HepG2 (cell line): ENCODE results near the gene LYPD4. TPM values are rescaled to one million over a fixed set of nuclear protein-coding genes. Genes with fewer than 3 reads are reported as not detected.

Experiments
- CBX1 ChIP-seq: IDR thresholded peaks from one replicate; pipeline ENCODE4 v1.6.1; 2016; ENCODE audit warnings: antibody characterized with exemption, low read depth
- GABPA ChIP-seq, 2 experiments: IDR thresholded peaks; 2 replicates each; pipeline ENCODE4 v1.6.1; 2011 to 2016; ENCODE audit warnings: low read depth in 2 of 2, low read length in 1 of 2, missing biosample characterization in 1 of 2, missing genetic modification characterization in 1 of 2
- GPBP1L1 ChIP-seq: sonication (generic); formaldehyde crosslinking; IDR thresholded peaks from 2 replicates; pipeline ENCODE4 v1.5.0; 2020; ENCODE audit warnings: mild to moderate bottlenecking, missing genetic modification reagents
- HDAC1 ChIP-seq: sonication (generic); formaldehyde crosslinking; IDR thresholded peaks from 2 replicates; pipeline ENCODE4 v1.5.1; 2020; ENCODE audit warnings: mild to moderate bottlenecking, missing genetic modification reagents
- HNF1B ChIP-seq: sonication (generic); formaldehyde crosslinking; IDR thresholded peaks from 2 replicates; pipeline ENCODE4 v1.5.1; 2020; ENCODE audit warnings: mild to moderate bottlenecking, moderate library complexity, missing genetic modification reagents
- KDM2A ChIP-seq: sonication (generic); formaldehyde crosslinking; IDR thresholded peaks from 2 replicates; pipeline ENCODE4 v1.4.0; 2020; ENCODE audit warnings: low read depth, missing genetic modification reagents, borderline replicate concordance
- LCORL ChIP-seq, 2 experiments: fragments of 450-650 bp in 1 of 2; sonication (generic) in 1 of 2; formaldehyde crosslinking in 1 of 2; IDR thresholded peaks; 2 replicates each; pipeline versions ENCODE4 v1.5.0 to v1.6.1; 2017 to 2020; ENCODE audit warnings: antibody characterized with exemption in 1 of 2, missing genetic modification reagents in 1 of 2
- MAZ ChIP-seq, 2 experiments: sonication (generic) in 1 of 2; formaldehyde crosslinking in 1 of 2; IDR thresholded peaks; 2 replicates each; pipeline versions ENCODE4 v1.5.0 to v1.6.1; 2012 to 2020; ENCODE audit warnings: low read depth in 2 of 2, mild to moderate bottlenecking in 2 of 2, borderline replicate concordance in 1 of 2, improper control_type of control experiment in 1 of 2, low read length in 1 of 2, missing genetic modification reagents in 1 of 2, moderate library complexity in 1 of 2
- MED8 ChIP-seq: sonication (generic); formaldehyde crosslinking; IDR thresholded peaks from 2 replicates; pipeline ENCODE4 v1.8.1; 2023; ENCODE audit warnings: mild to moderate bottlenecking, missing genetic modification reagents; ENCODE audit not compliant: insufficient replicate concordance
- NFRKB ChIP-seq: fragments of 450-650 bp; IDR thresholded peaks from 2 replicates; pipeline ENCODE4 v1.6.1; 2017
- SAFB2 ChIP-seq: sonication (generic); formaldehyde crosslinking; IDR thresholded peaks from 2 replicates; pipeline ENCODE4 v1.5.1; 2020; ENCODE audit warnings: missing genetic modification reagents, low read depth, mild to moderate bottlenecking, borderline replicate concordance
- U2AF1 ChIP-seq: fragments of 200-400 bp; formaldehyde crosslinking; optimal IDR thresholded peaks from 2 replicates; pipeline ENCODE3; 2017; ENCODE audit warnings: mild to moderate bottlenecking, low read depth, low read length
- ZNF234 ChIP-seq: sonication (generic); formaldehyde crosslinking; conservative IDR thresholded peaks from 2 replicates; pipeline ENCODE4 v1.5.1; 2020; ENCODE audit warnings: mild to moderate bottlenecking, missing genetic modification reagents
- ZNF326 ChIP-seq: sonication (generic); formaldehyde crosslinking; IDR thresholded peaks from 2 replicates; pipeline ENCODE4 v1.4.0; 2020; ENCODE audit warnings: missing genetic modification reagents, borderline replicate concordance
- ZNF83 ChIP-seq: sonication (generic); formaldehyde crosslinking; IDR thresholded peaks from 2 replicates; pipeline ENCODE4 v1.4.0; 2020; ENCODE audit warnings: missing genetic modification reagents, mild to moderate bottlenecking, borderline replicate concordance
- polyA plus RNA-seq, 8 experiments: library from polyadenylated mRNA; depleted of rRNA in 3 of 8; stranded (reverse) in 7 of 8; unstranded in 1 of 8; fragments of >200 nt; fragmentation: Illumina TruSeq in 4 of 8; extraction: Trizol in 4 of 8; gene quantifications; 2 replicates each; pipeline versions ENCODE4 v1.2.1 to v1.2.3, GENCODE V29; 2011 to 2016; ENCODE audit warnings: low read depth in 4 of 8, missing spikeins in 1 of 8, mixed read lengths in 1 of 8; ENCODE audit not compliant: insufficient read depth in 1 of 8
- total RNA-seq, 5 experiments: library from RNA; depleted of rRNA; stranded (reverse); fragments of >200 nt; fragmentation: Illumina TruSeq; extraction: Trizol; gene quantifications; 2 replicates each; pipeline ENCODE4 v1.2.3, GENCODE V29; 2016; ENCODE audit warnings: low read depth in 1 of 5
- TF ChIP-seq, protein P1 (sequence below): sonication (generic); formaldehyde crosslinking; IDR thresholded peaks from 2 replicates; pipeline ENCODE4 v1.5.1; 2020; ENCODE audit warnings: mild to moderate bottlenecking, missing genetic modification reagents
- TF ChIP-seq, protein P2 (sequence below): sonication (generic); formaldehyde crosslinking; IDR thresholded peaks from 2 replicates; pipeline ENCODE4 v1.4.0; 2020; ENCODE audit warnings: missing genetic modification reagents, borderline replicate concordance
- TF ChIP-seq, protein P3 (sequence below): IDR thresholded peaks from 2 replicates; pipeline ENCODE4 v1.6.1; 2012; ENCODE audit warnings: inconsistent platforms

Gene LYPD4
- total and polyA plus RNA-seq, 2 of the 13 experiments (the other 11 are each of a cell fraction or from before 2014, with no cell fraction given) = not detected

DNA sequence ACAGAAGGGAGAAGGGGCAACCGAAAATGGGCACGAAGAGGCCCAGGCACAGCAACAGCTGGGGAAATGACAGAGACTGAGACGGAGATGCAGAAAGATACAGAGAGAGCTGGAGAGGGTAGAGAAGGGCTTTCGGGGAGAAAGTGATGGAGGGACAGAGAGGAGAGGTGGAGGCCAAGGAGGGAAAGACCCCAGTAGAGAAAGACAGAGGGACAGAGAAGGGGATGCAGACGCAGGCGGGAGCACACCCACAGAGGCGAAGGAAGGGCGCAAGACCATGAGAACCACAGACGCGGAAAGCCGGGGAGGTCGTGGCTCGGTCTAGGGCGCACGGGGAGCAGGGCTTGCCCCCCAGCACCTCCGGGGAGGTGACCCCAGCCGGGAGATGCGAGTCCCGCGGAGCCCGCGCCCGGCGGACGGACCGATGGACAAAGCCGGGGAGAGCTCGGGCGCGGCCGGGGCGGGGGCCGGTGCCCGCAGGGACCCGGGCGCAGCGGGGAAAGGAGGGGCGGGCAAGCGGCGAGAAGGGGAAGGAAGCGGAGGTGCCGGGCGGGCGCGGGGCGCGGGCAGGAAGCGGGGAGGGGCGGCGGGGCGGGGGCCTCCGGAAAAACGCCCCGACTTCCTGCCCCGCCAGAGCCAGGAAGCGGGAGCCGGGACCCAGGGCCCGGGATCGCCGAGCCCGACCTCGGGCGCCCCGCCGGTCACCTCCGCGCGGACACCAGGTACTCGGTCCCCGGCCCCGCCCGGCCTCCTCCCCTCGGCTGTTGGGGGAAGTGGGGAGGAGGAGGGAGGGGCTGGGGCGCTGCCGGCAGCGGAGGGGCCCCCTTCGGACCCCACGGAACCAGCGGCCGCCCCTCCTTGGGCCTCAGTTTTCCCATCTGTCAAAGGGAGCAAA lies 38.3 kb upstream of the LYPD4 start, which contains the start of gene ARHGEF1 (continued):
- TF ChIP-seq, protein P1, sequence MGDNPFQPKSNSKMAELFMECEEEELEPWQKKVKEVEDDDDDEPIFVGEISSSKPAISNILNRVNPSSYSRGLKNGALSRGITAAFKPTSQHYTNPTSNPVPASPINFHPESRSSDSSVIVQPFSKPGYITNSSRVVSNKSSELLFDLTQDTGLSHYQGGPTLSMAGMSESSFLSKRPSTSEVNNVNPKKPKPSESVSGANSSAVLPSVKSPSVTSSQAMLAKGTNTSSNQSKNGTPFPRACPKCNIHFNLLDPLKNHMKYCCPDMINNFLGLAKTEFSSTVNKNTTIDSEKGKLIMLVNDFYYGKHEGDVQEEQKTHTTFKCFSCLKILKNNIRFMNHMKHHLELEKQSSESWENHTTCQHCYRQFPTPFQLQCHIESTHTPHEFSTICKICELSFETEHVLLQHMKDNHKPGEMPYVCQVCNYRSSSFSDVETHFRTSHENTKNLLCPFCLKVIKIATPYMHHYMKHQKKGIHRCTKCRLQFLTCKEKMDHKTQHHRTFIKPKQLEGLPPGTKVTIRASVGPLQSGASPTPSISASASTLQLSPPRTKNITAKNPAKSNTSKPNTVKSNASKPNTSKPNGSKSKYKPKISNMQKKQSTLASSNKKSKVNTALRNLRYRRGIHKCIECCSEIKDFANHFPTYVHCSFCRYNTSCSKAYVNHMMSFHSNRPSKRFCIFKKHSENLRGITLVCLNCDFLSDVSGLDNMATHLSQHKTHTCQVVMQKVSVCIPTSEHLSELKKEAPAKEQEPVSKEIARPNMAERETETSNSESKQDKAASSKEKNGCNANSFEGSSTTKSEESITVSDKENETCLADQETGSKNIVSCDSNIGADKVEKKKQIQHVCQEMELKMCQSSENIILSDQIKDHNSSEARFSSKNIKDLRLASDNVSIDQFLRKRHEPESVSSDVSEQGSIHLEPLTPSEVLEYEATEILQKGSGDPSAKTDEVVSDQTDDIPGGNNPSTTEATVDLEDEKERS (CRISPR knock-in tag) = no peak
- TF ChIP-seq ZNF326 (CRISPR knock-in tag) = no peak
- TF ChIP-seq GABPA (IDR thresholded peaks at IDR 0.05; ENCODE audit: low read depth, low read length) = peak; percentile 67
- TF ChIP-seq GABPA (CRISPR knock-in tag; IDR thresholded peaks at IDR 0.05; ENCODE audit: low read depth) = 0 out of 2 replicates have a peak, but pooled peaks have one; percentile 32
- TF ChIP-seq KDM2A = no peak; the same call in 1 of the 2 replicates
- TF ChIP-seq, protein P2, sequence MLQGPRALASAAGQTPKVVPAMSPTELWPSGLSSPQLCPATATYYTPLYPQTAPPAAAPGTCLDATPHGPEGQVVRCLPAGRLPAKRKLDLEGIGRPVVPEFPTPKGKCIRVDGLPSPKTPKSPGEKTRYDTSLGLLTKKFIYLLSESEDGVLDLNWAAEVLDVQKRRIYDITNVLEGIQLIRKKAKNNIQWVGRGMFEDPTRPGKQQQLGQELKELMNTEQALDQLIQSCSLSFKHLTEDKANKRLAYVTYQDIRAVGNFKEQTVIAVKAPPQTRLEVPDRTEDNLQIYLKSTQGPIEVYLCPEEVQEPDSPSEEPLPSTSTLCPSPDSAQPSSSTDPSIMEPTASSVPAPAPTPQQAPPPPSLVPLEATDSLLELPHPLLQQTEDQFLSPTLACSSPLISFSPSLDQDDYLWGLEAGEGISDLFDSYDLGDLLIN = no peak
- TF ChIP-seq U2AF1 = no peak
- TF ChIP-seq MAZ (IDR thresholded peaks at IDR 0.05; ENCODE audit: borderline replicate concordance, low read depth, low read length) = peak; percentile 45; the same call in 1 of the 2 replicates
- TF ChIP-seq MAZ (CRISPR knock-in tag; IDR thresholded peaks at IDR 0.05; ENCODE audit: low read depth) = no peak
- no peak for TF ChIP-seq NFRKB
- no peak for TF ChIP-seq ZNF83
- peak; percentile 31; the same call in 1 of the 2 replicates for TF ChIP-seq HNF1B (CRISPR knock-in tag)
- no peak for TF ChIP-seq GPBP1L1 (CRISPR knock-in tag)
- TF ChIP-seq SAFB2 (CRISPR knock-in tag) = no peak
- no peak for TF ChIP-seq ZNF234 (CRISPR knock-in tag)
- TF ChIP-seq CBX1 = no peak
- no peak for TF ChIP-seq MED8
- TF ChIP-seq, protein P3, sequence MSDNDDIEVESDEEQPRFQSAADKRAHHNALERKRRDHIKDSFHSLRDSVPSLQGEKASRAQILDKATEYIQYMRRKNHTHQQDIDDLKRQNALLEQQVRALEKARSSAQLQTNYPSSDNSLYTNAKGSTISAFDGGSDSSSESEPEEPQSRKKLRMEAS = no peak; the same call in 1 of the 2 replicates
- no peak for TF ChIP-seq HDAC1
- no peak for TF ChIP-seq LCORL (IDR thresholded peaks at IDR 0.05)
- TF ChIP-seq LCORL (CRISPR knock-in tag; IDR thresholded peaks at IDR 0.05) = no peak
